HL-60/S4 (cell line): ENCODE measurements around the gene TANGO2.

ENCODE experiments used
- in situ Hi-C: fragments of 300-500 bp; cut with MboI; formaldehyde crosslinking; loops from 2 replicates; pipeline ENCODE4 v1.14.3; 2022; ENCODE audit warnings: low sequenced_read_pairs

TANGO2 gene

DNA sequence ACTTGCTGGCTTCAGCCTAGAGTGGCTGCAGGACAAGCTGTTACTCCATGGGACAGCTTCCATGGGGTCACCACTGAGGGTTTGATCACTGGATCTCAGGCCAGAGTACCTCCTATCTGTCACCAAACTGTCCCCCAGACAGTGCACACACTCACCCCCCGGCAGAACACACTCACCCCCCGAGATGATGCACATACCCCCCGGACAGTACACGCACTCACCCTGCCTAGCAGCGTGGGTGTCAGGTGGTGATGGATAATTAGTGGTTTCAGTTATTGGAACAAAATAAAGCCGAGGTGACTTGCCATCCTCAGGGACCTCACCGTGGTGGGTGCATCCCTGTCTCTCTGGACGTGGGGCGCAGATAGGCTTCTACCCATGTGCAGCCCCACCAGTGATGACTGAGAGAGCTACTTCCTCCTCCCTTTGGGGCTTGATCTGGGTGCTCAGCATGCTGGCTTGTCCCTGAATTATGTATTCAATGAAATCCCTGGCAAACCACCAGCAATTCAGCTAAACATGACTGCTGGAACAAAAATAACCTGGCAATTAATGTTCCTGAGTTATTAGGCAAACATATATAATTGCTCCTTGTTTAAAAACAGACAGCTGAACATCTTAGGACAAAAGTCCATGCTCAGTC, 18.9 kb downstream of the TANGO2 start:
- in situ Hi-C loops, result no loop called here

- in situ Hi-C loops, result no loop called here
These were observed 19.7 kb downstream of the TANGO2 start for GRCh38 chr22:20040327-20041200.

- in situ Hi-C loops, result no loop called here
These were observed 22.4 kb downstream of the TANGO2 start for GRCh38 chr22:20043057-20043996.

GRCh38 chr22:20043997-20044342, 23.1 kb downstream of the TANGO2 start:
- in situ Hi-C loops, result no loop called here

DNA sequence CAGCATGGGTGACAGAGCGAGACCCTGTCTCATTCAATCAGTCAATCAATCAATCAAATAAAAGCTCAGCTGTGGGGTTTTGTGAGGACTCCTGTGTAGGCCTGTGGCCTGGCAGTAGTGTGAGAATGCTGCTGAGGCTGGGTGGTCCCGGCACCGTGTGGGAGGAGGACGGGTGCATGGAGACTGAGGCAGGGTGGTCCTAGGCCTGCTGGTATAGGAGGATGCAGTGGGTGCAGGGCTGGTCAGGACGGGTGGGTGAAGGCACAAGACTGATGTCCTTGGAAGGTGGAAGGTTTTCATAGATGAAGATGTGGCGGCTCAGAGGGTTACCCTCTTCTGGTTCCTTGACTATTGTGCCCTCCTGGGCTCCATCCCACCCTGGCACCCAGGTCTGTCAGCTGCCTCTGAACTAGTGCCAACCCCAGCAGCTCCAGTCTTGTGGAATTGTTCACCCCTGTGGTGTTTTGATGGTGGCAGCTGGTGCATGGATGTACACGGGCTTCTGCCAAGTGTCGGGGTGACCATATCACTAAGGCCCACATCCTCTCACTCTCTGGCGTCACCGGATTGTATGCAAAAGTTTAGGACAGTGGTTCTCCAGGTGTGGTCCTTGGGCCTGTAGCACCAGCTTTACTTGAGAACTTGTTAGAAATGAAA, 23.7 kb downstream of the TANGO2 start:
- in situ Hi-C loops, result no loop called here

GRCh38 chr22:20046730-20047129, 25.8 kb downstream of the TANGO2 start:
- in situ Hi-C loops, result no loop called here

- in situ Hi-C loops, result no loop called here
These were observed 31.0 kb downstream of the TANGO2 start for GRCh38 chr22:20051927-20052308.

DNA sequence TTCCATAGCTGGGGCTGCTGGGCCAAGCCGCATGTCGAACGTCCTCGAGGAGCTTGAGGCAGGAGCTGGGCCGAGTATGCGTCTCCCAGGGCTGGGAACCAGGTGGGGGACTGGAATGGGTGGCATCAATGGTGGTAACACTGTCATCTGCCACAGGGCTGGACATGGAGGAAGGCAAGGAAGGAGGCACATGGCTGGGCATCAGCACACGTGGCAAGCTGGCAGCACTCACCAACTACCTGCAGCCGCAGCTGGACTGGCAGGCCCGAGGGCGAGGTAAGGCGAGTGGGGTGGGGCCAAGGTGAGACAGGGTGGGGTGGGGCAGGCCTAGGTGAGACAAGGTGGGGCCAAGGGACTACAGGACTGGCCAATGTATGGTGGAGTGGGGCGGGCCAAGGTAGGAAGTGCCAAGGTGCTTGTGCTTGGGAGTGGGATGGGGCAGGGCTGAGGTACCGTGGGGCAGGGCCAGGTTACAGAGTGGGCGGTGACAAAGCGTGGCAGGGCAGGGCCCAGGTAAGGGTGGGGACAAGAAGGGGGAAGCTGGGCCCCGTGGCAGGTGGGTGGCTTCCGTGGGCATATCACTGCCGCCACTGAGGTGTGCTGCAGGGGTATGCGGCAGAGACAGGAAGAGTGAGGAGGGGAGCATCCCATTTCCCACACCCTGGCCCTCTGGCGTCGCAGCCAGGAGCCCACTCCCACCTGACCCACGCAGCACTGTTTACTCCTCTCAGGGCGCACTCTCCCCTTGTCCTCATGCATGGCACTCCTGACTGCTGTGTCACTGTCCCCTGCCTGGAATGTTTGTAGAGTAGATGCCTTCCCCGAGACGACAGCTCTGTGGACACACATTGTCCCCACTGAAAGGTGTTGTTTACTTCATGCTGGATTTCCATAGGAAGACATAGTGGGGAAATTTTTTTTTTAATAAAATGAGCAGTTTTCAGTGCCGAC, 31.7 kb downstream of the TANGO2 start:
- in situ Hi-C loops, result no loop called here

- in situ Hi-C loops, result no loop called here
These were observed 32.6 kb downstream of the TANGO2 start for GRCh38 chr22:20053407-20054033.

DNA sequence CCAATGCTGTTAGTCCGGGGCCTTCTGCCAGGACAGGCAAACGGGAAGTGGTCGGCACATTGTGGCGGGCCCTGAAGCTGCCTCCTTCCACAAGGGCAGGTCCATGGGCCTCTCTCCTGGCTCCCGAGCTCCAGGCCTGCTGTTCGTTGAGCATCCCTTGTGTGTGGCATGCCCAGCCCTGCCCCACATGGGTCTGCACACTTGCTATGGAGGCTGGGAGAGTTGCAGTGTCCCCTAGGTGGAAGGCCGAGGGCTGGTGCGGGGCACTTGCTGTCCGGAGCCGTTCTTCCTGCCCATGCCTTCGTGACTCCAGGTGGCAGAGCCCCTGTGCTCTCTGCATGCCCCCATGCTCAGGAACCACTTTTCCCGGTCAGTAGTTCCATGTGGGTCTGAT, 33.1 kb downstream of the TANGO2 start:
- in situ Hi-C loops, result no loop called here

- in situ Hi-C loops, result no loop called here
These were observed 33.6 kb downstream of the TANGO2 start for GRCh38 chr22:20054485-20054884.

- in situ Hi-C loops, result no loop called here
These were observed 34.2 kb downstream of the TANGO2 start for GRCh38 chr22:20055144-20055543.

GRCh38 chr22:20055654-20056053, 34.7 kb downstream of the TANGO2 start:
- in situ Hi-C loops, result no loop called here

GRCh38 chr22:20056161-20056560, 35.3 kb downstream of the TANGO2 start:
- in situ Hi-C loops, result no loop called here

DNA sequence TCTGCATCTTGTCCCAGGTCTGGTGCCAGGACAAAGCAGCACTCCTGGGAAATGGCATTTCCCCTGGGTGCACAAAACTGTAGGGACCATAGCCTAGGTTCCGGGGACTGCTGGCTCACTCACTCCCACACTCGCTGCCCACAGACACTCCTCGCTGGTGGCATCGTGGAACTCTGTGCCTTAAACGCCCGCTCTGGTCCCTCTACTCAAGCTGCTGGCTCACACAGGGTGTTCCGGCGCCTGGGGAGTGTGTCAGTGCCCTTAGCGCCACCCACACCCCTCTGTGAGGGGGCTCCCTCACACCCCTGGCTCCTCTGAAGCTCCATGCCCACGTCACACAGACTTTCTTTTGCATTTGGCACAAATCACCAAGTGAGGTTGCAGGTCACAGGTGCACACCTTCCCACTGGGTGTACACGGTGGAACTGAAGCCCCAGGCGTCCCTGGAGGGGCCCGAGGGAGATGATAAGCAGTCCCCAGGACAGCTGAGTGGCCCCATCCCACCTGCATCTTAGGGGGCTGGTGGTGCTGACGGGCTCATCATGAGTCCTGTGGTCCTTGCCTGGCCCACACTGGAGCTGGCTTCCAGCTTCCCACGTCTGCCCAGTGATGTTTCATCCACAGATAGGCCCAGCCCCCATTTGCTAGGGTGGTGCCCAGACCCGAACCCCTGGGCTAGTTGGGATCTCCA, 35.9 kb downstream of the TANGO2 start:
- in situ Hi-C loops, result no loop called here

DNA sequence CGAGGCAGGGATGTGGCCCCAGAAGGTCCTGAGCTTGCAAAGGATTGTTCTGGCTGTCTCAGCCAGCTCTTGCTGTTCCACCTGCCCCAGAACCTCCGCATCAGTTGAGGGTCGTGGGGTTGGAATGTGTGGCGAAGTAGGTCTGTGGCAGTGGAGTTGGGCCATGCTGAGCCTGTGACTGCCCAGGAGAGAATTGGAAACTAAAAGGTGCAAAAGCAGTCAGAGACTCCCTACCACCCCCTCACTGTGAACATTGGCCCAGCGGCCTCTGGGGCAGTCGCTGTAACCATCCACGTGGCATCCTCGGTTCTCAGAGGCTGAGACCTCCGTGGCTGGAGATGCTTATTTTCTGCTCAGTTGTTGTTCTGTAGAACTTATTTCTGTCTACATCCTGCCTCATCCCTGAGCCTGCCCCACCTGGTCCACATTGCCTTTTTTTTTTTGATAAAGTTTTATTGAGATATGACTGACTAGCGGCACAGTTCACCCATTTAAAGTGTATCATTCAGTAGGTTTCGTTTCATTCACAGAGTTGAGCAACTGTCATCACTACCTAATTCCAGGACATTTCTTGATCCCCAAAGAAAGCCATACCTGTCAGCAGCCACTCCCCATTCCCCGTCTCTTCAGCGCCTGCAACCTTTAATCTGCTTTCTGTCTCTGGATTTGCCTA, 36.8 kb downstream of the TANGO2 start:
- in situ Hi-C loops, result no loop called here

- in situ Hi-C loops, result no loop called here
These were observed 38.3 kb downstream of the TANGO2 start for GRCh38 chr22:20058989-20059770.
